GM12864 (cell line): ENCODE measurements around the gene AGGF1.
"Not testable (repeated sequence)": the region's sequence is repeated elsewhere in the genome, so short reads cannot be mapped to it uniquely, and the experiment has no call there.

Experiments
- DNase-seq: peaks from one replicate; pipeline ENCODE4 v3.0.0-alpha.2; 2011; ENCODE audit warnings: low read depth
- H3K4me3 ChIP-seq: 2 replicates; pipeline ENCODE4 v1.5.1; 2011; ENCODE audit warnings: mild to moderate bottlenecking, low read depth, low read length, control low read depth
- CTCF ChIP-seq: IDR thresholded peaks from 2 replicates; pipeline ENCODE4 v1.5.1; 2011; ENCODE audit warnings: low read depth, mild to moderate bottlenecking, moderate library complexity, low read length, control low read depth, inconsistent platforms; ENCODE audit errors: missing control alignments

Gene AGGF1

DNA sequence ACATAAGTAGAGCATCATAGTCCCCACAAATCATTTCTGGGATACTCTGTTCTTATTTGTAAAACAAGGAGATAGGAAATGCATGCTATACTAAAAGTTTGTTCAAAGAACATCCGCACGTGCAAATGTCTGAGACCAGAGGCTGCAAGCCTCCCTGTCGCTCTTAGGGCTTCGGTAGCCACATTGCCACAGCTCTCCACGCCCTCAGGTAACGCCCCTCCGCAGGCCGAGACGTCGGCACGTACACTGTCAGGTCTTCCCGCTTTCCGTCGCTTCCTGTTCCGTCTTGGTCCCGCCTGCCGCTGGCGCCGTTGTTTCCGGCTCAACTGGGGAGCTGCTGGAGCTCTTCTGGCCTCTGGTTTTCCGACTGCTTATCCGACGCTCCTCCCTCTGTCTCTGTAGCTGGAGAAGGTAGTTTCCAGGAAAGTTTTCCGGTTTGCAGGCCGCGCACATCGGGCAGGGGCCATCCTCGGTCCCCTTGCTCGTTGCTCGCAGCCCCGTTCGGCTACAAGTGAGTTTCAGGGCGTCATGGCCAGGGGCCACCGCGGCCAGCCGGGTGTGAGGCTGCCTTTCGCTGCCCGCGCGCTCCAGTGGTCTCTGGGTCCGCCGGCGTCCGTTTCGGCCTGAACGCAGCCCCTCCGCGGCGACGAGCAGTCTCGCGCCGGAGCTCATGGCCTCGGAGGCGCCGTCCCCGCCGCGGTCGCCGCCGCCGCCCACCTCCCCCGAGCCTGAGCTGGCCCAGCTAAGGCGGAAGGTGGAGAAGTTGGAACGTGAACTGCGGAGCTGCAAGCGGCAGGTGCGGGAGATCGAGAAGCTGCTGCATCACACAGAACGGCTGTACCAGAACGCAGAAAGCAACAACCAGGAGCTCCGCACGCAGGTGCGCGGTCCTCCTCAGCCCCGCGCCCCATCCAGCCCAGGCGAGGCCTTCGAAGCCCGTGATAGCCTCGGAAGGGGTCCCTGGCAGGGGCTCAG is at the start of gene AGGF1:
AGGF1 (plus strand) TSS at position 308 of the 975 bp plus-strand sequence; CDS start at position 671, 363 bp downstream.
- no peak for TF ChIP-seq CTCF
- DNase-seq = peak; percentile 88
- peak within 1 kb of the TSS; percentile 94 for H3K4me3 ChIP-seq

DNA sequence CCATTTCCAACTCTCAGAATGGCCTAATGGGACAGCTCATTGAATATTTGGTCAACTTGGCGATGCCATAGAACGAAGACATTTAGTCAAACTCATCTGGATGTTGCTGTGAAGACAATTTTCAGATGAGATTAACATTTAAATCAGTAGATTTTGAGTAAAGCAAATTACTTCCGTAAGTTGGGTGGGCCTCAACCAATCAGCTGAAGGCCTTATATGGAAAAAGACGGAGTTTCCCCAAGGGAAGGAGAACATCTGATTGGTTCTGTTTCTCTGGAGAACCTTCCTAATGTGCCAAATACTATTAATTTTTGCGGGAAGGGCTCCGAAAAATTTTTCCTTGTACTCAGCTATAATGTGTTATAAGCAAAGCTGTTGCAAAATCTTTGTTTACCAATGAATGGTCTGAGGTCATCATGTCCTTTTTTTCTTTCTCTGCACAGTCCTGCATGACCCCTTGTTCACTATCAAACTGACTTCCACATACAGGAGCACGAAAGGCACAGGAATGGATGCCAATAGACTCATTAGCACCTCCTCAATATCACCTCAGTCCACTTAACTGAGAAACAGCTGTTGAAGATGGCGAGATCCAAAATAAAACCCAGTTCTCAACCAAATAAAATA is 49.6 kb upstream of the AGGF1 start:
- DNase-seq = no peak
- no peak overlapping the region for H3K4me3 ChIP-seq
- TF ChIP-seq CTCF = no peak

DNA sequence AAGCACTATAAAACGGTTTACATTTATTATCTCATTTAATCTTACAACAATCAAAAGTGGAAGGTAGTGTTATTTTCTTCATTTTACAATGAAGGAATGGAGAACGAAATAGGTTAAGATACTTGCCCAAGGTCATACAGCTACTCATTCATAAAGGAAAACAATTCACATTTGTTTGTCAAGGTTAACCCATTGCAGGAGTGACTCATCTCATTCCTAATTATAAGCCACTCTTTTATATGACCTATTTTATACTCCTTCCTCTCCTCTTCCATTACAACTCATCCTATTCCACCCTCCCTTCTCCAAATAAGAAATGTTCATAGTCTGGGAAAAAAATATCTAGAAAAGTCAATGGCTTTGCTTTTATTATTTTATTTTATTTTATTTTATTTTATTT is 47.8 kb upstream of the AGGF1 start:
- DNase-seq = no peak
- no peak overlapping the region for H3K4me3 ChIP-seq
- TF ChIP-seq CTCF = no peak

DNA sequence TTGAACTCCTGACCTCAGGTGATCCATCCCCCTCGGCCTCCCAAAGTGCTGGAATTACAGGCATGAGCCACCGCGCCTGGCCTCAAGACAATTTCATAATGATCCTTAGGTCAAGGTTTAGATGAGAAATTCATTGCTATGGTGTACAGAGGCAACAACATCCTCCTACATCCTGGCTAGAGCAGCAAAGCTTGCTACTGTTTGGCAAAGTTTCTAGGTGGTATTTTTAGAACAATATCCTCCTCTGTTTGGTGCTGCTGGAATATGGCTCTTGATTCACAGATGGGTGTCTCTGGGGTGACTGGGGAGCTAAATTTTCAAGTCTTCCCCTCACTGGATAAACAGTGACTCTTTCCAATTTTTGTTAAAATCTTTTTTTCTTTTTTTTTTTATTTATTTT is 46.7 kb upstream of the AGGF1 start:
- no peak for DNase-seq
- no peak overlapping the region for H3K4me3 ChIP-seq
- no peak for TF ChIP-seq CTCF

DNA sequence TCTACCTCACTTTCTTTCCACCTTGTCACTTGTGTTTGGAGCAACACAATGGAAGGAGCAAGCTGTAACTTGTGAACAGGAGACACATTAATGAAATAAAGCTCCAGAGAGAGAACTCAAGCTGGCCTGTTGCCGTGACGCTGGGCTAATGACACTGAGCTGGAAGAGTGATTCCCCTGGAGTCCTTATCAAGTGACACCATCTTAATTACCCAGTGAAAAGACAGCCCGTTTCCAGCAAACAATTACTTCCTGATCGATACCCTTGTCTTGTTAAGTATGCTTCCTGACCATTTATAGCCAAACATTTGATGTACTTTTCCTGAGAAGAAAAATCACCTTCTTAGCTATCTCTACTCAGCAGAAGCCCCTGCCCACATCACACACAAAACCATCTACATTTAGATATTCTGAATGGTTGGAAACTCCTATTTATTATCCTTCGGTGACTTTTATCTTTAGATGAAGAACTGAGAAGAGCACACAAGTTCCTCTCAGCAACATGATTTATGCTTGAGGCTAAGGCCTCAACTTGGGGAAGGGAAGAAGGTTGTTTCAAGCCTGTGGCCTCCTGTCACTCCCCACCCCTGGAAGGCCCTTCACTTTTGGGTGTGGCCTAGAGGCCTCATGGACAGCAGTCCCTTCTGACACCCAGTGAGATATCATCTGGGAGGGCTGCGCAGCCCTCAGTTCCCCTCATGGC is 43.2 kb upstream of the AGGF1 start:
- no peak overlapping the region for H3K4me3 ChIP-seq
- DNase-seq = no peak
- no peak for TF ChIP-seq CTCF

DNA sequence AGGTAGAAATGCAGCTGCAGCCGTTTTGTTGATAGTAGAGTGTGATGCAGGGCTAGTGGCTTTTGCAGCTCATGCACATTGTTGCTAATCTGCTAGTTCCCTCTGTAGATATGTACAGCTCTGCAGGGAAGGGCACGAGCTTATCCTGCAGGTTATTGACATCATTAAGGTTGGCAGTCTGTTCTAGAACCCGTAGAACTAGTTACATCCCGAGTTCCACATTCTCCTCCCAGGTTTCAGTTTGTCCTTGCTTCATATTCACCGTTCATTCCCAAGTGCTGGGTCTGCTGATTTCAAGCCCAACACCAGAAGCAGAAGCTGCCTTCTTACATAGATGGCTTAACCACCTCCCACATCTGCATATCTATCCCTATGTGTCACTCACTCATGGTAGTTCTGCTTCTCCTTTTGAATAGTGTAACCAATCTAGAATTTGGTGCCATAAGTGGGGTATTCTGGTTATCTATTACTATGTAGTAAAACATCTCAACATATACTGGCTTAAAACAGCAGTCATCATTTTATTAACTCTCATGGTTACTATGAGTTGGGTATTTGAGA is 39.2 kb upstream of the AGGF1 start:
- no peak for DNase-seq
- no peak for TF ChIP-seq CTCF

DNA sequence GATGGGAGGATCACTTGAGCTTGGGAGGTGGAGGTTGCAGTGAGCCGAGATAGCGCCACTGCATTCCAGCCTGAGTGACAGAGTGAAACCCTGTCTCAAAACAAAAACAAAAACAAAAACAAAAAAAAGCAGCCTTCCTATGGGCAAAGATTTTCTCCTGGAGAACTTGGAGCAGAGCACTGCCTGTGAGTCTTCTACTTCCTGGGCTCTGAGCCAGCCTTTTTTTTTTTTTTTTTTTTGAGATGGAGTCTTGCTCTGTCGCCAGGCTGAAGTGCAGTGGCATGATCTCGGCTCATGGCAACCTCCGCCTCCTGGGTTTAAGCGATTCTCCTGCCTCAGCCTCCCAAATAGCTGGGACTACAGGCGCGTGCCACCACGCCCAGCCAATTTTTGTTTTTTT is 36.8 kb upstream of the AGGF1 start:
- DNase-seq, H3K4me3 ChIP-seq: not testable (repeated sequence)

More for the DNA sequence above, 39.2 kb upstream of the AGGF1 start:
- H3K4me3 ChIP-seq = no peak overlapping the region
